GM19193 (cell line): ENCODE measurements around the gene WLS.

ENCODE experiments used
- POLR2A ChIP-seq: IDR thresholded peaks from 4 replicates; pipeline ENCODE4 v1.6.1; 2011; ENCODE audit not compliant: insufficient read depth, insufficient read length; ENCODE audit errors: extremely low read depth

WLS gene

GRCh38 chr1:68232289-68233148, at the start of gene WLS:
WLS (minus strand) TSS chr1:68232523; CDS start chr1:68232299, 224 bp downstream.
- TF ChIP-seq POLR2A: no peak

GRCh38 chr1:68280286-68280685, 48.0 kb upstream of the WLS start:
- TF ChIP-seq POLR2A: no peak

GRCh38 chr1:68279846-68280245, 47.5 kb upstream of the WLS start:
- no peak for TF ChIP-seq POLR2A

GRCh38 chr1:68278221-68278620, 45.9 kb upstream of the WLS start:
- TF ChIP-seq POLR2A: no peak

GRCh38 chr1:68276448-68276847, 44.1 kb upstream of the WLS start:
- no peak for TF ChIP-seq POLR2A

GRCh38 chr1:68273530-68273929, 41.2 kb upstream of the WLS start:
- TF ChIP-seq POLR2A: no peak

- no peak for TF ChIP-seq POLR2A
Observed at GRCh38 chr1:68271596-68271995, 39.3 kb upstream of the WLS start.

- no peak for TF ChIP-seq POLR2A
Observed at GRCh38 chr1:68270951-68271350, 38.6 kb upstream of the WLS start.

GRCh38 chr1:68269637-68270430, 37.5 kb upstream of the WLS start:
- no peak for TF ChIP-seq POLR2A

GRCh38 chr1:68268896-68269483, 36.7 kb upstream of the WLS start:
- TF ChIP-seq POLR2A: no peak

- no peak for TF ChIP-seq POLR2A
Observed at GRCh38 chr1:68255301-68255700, 23.0 kb upstream of the WLS start.

GRCh38 chr1:68254667-68255226, 22.4 kb upstream of the WLS start:
- TF ChIP-seq POLR2A: no peak

GRCh38 chr1:68237040-68237439, 4.7 kb upstream of the WLS start:
- no peak for TF ChIP-seq POLR2A

- no peak for TF ChIP-seq POLR2A
Observed at GRCh38 chr1:68234094-68234493, 1.8 kb upstream of the WLS start.

GRCh38 chr1:68233202-68233601, 879 bp upstream of the WLS start:
- no peak for TF ChIP-seq POLR2A
